Neuronal stem cell (in vitro differentiated cells): ENCODE measurements around the gene KLHL10.

ENCODE experiments used
- DNase-seq: peaks from one replicate; pipeline ENCODE4 v3.0.0-alpha.2; 2013; ENCODE audit warnings: low spot score
- H2AFZ ChIP-seq: one replicate; pipeline ENCODE4 v1.6.1; 2013; ENCODE audit warnings: mild to moderate bottlenecking, low read length, inconsistent platforms
- H2AK5ac ChIP-seq: 2 replicates; pipeline ENCODE4 v1.6.1; 2013; ENCODE audit warnings: low read depth, mild to moderate bottlenecking, inconsistent platforms, low read length, moderate library complexity, mixed read lengths
- H2BK120ac ChIP-seq: 2 replicates; pipeline ENCODE4 v1.6.1; 2013; ENCODE audit warnings: low read depth, mild to moderate bottlenecking, inconsistent platforms, low read length, moderate library complexity, mixed read lengths
- H2BK12ac ChIP-seq: one replicate; pipeline ENCODE4 v1.6.1; 2013; ENCODE audit warnings: low read length, inconsistent platforms
- H2BK15ac ChIP-seq: 2 replicates; pipeline ENCODE4 v1.6.1; 2013; ENCODE audit warnings: mild to moderate bottlenecking, low read length, inconsistent platforms, mixed read lengths
- H2BK5ac ChIP-seq: one replicate; pipeline ENCODE4 v1.6.1; 2013; ENCODE audit warnings: inconsistent platforms, mild to moderate bottlenecking, low read length, moderate library complexity
- H3K14ac ChIP-seq: one replicate; pipeline ENCODE4 v1.6.1; 2013; ENCODE audit warnings: low read length, inconsistent platforms
- H3K18ac ChIP-seq: 2 replicates; pipeline ENCODE4 v1.6.1; 2013; ENCODE audit warnings: low read length, inconsistent platforms
- H3K23ac ChIP-seq: 2 replicates; pipeline ENCODE4 v1.6.1; 2013; ENCODE audit warnings: low read depth, mild to moderate bottlenecking, mixed read lengths, low read length, inconsistent platforms; ENCODE audit not compliant: poor library complexity
- H3K27ac ChIP-seq: replicated peaks from 3 replicates; pipeline ENCODE4 v1.5.1; 2013; ENCODE audit warnings: low read length, inconsistent platforms
- H3K27me3 ChIP-seq, 3 experiments: 2 replicates each; pipeline ENCODE4 v1.6.1; 2013; ENCODE audit warnings: low read length in 3 of 3, mild to moderate bottlenecking in 2 of 3, inconsistent platforms in 1 of 3, low read depth in 1 of 3, mixed read lengths in 1 of 3, moderate library complexity in 1 of 3; ENCODE audit not compliant: control insufficient read depth in 3 of 3, insufficient read depth in 3 of 3
- H3K36me3 ChIP-seq, 2 donors: replicated peaks in 1 of 2; 2 replicates each; pipeline ENCODE4 v1.6.1; 2013; ENCODE audit warnings: low read length in 2 of 2; ENCODE audit not compliant: control insufficient read depth in 2 of 2, insufficient read depth in 2 of 2
- H3K4ac ChIP-seq: 2 replicates; pipeline ENCODE4 v1.6.1; 2013; ENCODE audit warnings: inconsistent platforms, mild to moderate bottlenecking, low read length, moderate library complexity
- H3K4me1 ChIP-seq, 2 donors: 1 replicate in 1 of 2; 2 replicates in 1 of 2; pipeline ENCODE4 v1.6.1; 2013; ENCODE audit warnings: low read length in 2 of 2, low read depth in 1 of 2; ENCODE audit not compliant: control insufficient read depth in 2 of 2, insufficient read depth in 1 of 2
- H3K4me2 ChIP-seq: one replicate; pipeline ENCODE4 v1.6.1; 2013; ENCODE audit warnings: mild to moderate bottlenecking, low read length, inconsistent platforms; ENCODE audit not compliant: insufficient read depth, poor library complexity, severe bottlenecking
- H3K4me3 ChIP-seq, 2 donors: 2 replicates each; pipeline ENCODE4 v1.5.1; 2013; ENCODE audit warnings: low read length in 2 of 2, mild to moderate bottlenecking in 2 of 2, inconsistent platforms in 1 of 2, moderate library complexity in 1 of 2
- H3K79me1 ChIP-seq: one replicate; pipeline ENCODE4 v1.6.1; 2013; ENCODE audit warnings: low read depth, mild to moderate bottlenecking, inconsistent platforms, low read length, moderate library complexity
- H3K9ac ChIP-seq: one replicate; pipeline ENCODE4 v1.6.1; 2013; ENCODE audit warnings: mild to moderate bottlenecking, low read depth, low read length, inconsistent platforms; ENCODE audit not compliant: poor library complexity
- H3K9me3 ChIP-seq, 2 donors: replicated peaks in 1 of 2; 2 replicates each; pipeline versions ENCODE3 to v1.6.1; 2013; ENCODE audit warnings: low read length in 2 of 2, mild to moderate bottlenecking in 2 of 2, inconsistent platforms in 1 of 2, low read depth in 1 of 2, mixed read lengths in 1 of 2, moderate library complexity in 1 of 2; ENCODE audit not compliant: control insufficient read depth in 2 of 2, insufficient read depth in 1 of 2
- H4K8ac ChIP-seq: one replicate; pipeline ENCODE4 v1.6.1; 2013; ENCODE audit warnings: low read depth, mild to moderate bottlenecking, inconsistent platforms, low read length, moderate library complexity
- H4K91ac ChIP-seq: one replicate; pipeline ENCODE4 v1.6.1; 2013; ENCODE audit warnings: low read length, low read depth, mild to moderate bottlenecking, inconsistent platforms; ENCODE audit not compliant: poor library complexity
- WGBS, 2 donors: extraction: QIAGEN DNeasy Blood & Tissue Kit; methylation state at CpG; one replicate each; pipeline ENCODE4 v1.1.7; 2013; ENCODE audit warnings: missing lambda C conversion rate in 2 of 2, mixed read lengths in 1 of 2; ENCODE audit not compliant: insufficient read length in 2 of 2, insufficient replicate concordance in 1 of 2; ENCODE audit errors: extremely low coverage in 2 of 2; 5-methylcytosine and 5-hydroxymethylcytosine counted together

The KLHL10 gene

DNA sequence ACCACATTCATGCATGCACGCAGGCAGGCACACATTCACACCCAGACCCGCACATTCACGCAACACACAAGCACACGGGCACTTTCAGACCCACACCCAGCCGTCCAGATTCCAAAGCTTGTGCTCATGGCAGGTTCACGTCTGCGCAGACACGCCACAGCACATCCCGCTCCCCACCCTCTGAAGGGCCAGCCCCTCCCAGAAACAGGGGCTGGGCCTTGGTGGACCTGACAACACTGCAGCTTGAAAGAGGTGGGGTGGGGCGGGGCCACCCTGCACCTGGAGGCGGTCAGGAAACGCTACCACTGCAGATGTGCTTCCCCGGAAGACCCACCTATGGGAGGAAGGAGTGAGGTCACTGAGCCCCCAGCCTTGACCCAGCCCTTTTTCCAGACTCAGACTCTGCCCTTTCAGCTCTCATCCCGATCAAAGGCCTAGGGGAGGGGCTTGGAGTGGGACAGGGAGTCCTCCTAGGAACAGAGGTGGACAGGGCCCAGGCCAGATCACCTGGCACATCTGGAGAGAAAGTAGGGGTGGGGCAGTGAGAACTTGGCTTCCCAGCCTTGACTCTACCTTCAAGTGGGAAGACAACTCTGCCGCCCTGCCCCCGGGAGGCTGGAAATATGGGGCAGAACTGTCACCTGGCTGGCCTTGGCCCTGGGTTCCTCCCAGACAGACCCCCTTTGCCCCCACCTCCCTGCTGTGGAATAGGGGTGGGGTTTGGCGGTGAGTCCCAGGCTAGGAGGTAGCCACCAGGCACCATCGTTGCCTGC lies 36.8 kb upstream of the KLHL10 start:
- no peak overlapping the region for H3K9ac ChIP-seq
- H3K36me3 ChIP-seq, result peaks cover 12 to 18% of the 10 kb centered on the region in 2 donors
- peaks cover 0 to 2% of the 10 kb centered on the region in 2 donors for H3K9me3 ChIP-seq
- DNase-seq, result no peak
- peak overlapping the region; percentile 11 for H3K4me2 ChIP-seq
- H2BK5ac ChIP-seq, result no peak overlapping the region
- no peak overlapping the region for H2BK15ac ChIP-seq
- no CpG with 5 or more reads among the region's 18 CpGs for WGBS, 2 donors
- H3K4me1 ChIP-seq, result peaks cover 10 to 11% of the 10 kb centered on the region in 2 donors
- peak overlapping the region; percentile 73 for H2AFZ ChIP-seq
- no peak overlapping the region for H2BK12ac ChIP-seq
- no peak overlapping the region for H4K91ac ChIP-seq
- H3K23ac ChIP-seq, result peak overlapping the region; percentile 90
- H4K8ac ChIP-seq, result no peak overlapping the region
- no peaks in the 10 kb centered on the region for H3K27me3 ChIP-seq
- no peak overlapping the region for H3K4me3 ChIP-seq
- no peak overlapping the region for H3K14ac ChIP-seq
- no peak overlapping the region for H3K4ac ChIP-seq
- no peak overlapping the region for H2BK120ac ChIP-seq
- peaks cover 4% of the 10 kb centered on the region for H3K79me1 ChIP-seq
- no peak overlapping the region for H3K27ac ChIP-seq
- peak overlapping the region; percentile 23 for H2AK5ac ChIP-seq
- H3K18ac ChIP-seq, result peak overlapping the region; percentile 59

DNA sequence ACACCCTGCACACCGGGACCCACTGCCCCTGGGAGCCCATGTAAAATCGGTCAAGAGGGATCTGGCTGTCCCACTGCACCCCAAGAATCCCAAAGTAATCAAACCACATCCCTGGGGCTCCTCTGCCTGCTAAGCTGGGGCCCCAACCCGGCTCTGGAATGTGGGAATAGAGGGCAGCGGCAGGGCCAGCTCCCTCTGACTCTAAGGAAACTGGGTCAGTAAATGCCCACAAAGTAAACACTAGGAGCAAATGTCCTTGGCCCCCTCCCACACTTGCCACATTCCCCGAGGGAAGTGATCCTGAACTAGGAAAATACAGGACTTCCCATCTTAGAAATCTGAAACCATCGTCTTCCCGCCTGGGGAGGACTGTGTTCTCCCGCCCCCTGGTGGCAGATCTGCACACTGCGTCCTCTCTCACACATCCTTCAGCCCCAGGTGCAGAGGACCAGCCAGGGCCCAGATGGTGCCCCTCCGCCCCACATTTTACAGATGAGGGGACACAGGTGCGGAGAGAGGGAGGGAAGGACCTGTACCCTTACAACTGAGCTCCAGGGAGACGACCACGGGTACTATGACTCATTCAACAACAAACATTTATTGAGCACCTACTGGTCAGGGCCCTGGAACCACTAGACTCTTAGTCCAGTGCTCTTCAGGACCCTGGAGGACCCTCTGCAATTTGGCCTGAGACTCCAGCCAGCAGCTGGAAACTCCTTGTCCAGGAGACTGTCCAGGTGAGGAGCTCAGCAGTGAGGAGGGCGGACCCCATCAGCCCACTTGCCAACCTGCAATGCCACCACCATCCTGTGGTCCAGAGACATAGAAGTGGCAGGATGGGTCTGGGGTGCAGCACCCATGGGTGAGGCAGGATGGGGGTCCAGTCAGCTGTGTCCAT lies 36.0 kb upstream of the KLHL10 start:
- Histone ChIP-seq H3K9me3 (peaks cover 0 to 2% of the 10 kb centered on the region in 2 donors), H3K4me3 (no peak overlapping the region), H4K8ac (no peak overlapping the region), H3K4me2 (no peak overlapping the region), H3K79me1 (peaks cover 4% of the 10 kb centered on the region), H2AFZ (peak overlapping the region; percentile 73), H3K4me1 (peaks cover 10 to 11% of the 10 kb centered on the region in 2 donors), H3K23ac (no peak overlapping the region), H3K14ac (no peak overlapping the region), H3K4ac (no peak overlapping the region), H3K36me3 (peaks cover 16 to 25% of the 10 kb centered on the region in 2 donors), H3K9ac (no peak overlapping the region), H3K18ac (peak overlapping the region; percentile 44), H2BK12ac (no peak overlapping the region), H2BK5ac (no peak overlapping the region), H2BK120ac (no peak overlapping the region), H2AK5ac (peak overlapping the region; percentile 63), H3K27me3 (no peaks in the 10 kb centered on the region), H3K27ac (no peak overlapping the region), H4K91ac (no peak overlapping the region), H2BK15ac (no peak overlapping the region)
- DNase-seq, result peak; percentile 77
- no CpG with 5 or more reads among the region's 14 CpGs for WGBS, 2 donors

DNA sequence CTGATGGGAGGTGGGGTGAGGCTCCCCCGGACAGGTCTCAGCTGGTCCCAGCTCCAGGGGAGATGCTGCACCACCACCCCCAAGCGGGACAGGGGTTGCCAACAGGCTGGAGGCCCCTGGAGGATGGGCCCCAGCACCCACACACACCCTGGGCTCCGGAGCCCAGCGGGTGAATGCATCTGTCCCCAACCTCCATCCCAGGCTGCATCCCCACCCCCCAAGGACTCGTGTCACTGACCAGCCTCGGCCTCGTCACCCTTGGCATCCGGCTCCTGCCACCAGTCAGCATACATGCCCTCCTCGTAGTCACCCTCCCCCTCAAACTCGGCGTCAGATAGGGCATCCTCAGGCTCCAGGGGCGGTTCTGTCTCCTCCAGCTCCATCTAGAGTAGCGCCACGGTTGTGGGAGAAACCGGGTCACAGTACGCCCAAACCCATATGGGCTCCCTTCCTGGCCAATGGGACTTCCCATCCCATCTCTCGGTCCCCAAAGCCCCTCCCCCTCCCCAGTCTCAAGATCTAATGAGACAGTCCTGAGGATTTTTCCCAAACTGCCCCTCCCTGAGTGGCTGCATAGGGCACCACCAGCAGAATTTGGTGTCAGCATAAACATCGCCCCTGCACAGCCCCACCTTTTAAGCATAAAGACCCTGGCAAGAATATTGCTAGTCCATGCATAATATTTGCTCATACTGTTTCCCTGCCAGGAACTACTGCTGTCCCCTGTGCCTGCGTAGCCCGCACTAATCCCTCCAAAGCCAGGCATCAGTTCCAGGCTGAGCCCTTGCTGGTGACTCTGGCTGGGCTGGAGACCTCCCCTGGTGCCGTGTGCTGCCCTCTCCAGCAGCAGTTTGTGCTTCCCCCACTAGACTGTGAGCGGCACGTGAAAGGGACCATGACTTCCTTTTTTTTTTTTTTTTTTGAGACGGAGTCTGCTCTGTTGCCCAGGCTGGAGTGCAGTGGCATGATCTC lies 34.3 kb upstream of the KLHL10 start:
- peak overlapping the region; percentile 41 for H2BK12ac ChIP-seq
- H3K18ac ChIP-seq, result peak overlapping the region; percentile 28
- no CpG with 5 or more reads among the region's 24 CpGs for WGBS, 2 donors
- H3K23ac ChIP-seq, result peak overlapping the region; percentile 43
- H3K27me3 ChIP-seq, result no peaks in the 10 kb centered on the region
- H3K14ac ChIP-seq, result no peak overlapping the region
- H2AFZ ChIP-seq, result no peak overlapping the region
- DNase-seq, result no peak
- H3K27ac ChIP-seq, result peak overlapping the region; percentile 39
- peaks cover 11% of the 10 kb centered on the region in 2 donors for H3K4me1 ChIP-seq
- no peak overlapping the region for H3K4me3 ChIP-seq
- no peak overlapping the region for H2AK5ac ChIP-seq
- H3K4me2 ChIP-seq, result no peak overlapping the region
- H4K8ac ChIP-seq, result no peak overlapping the region
- H2BK120ac ChIP-seq, result no peak overlapping the region
- H3K4ac ChIP-seq, result no peak overlapping the region
- peaks cover 0 to 2% of the 10 kb centered on the region in 2 donors for H3K9me3 ChIP-seq
- H3K36me3 ChIP-seq, result peaks cover 20 to 35% of the 10 kb centered on the region in 2 donors
- H2BK15ac ChIP-seq, result peak overlapping the region; percentile 49
- H2BK5ac ChIP-seq, result peak overlapping the region; percentile 39
- H3K9ac ChIP-seq, result peak overlapping the region; percentile 44
- H3K79me1 ChIP-seq, result peaks cover 4% of the 10 kb centered on the region
- no peak overlapping the region for H4K91ac ChIP-seq
